DOHH2 (cell line): ENCODE measurements around the gene PTPRN2.

Source experiments
- H3F3A ChIP-seq: fragments of 200-600 bp; sonication (generic), shearing (Covaris generic); 2 replicates; pipeline ENCODE4 v1.6.0; 2016; ENCODE audit warnings: antibody characterized with exemption, mild to moderate bottlenecking; ENCODE audit not compliant: control insufficient read depth, insufficient read depth
- H3K27ac ChIP-seq: fragments of 200-600 bp; sonication (generic); 2 replicates; pipeline ENCODE4 v1.5.1; 2014; ENCODE audit warnings: low read depth, mild to moderate bottlenecking, low read length, moderate library complexity
- H3K27me3 ChIP-seq: fragments of 200-600 bp; sonication (generic); 2 replicates; pipeline ENCODE4 v1.6.1; 2014; ENCODE audit warnings: mild to moderate bottlenecking, low read length, mixed read lengths; ENCODE audit not compliant: control insufficient read depth
- H3K36me3 ChIP-seq: fragments of 200-600 bp; sonication (generic); 2 replicates; pipeline ENCODE4 v1.6.1; 2014; ENCODE audit warnings: mild to moderate bottlenecking, low read length, moderate library complexity, mixed read lengths; ENCODE audit not compliant: control insufficient read depth
- H3K4me1 ChIP-seq: fragments of 200-600 bp; sonication (generic); 2 replicates; pipeline ENCODE4 v1.6.1; 2014; ENCODE audit warnings: mild to moderate bottlenecking, low read length, mixed read lengths; ENCODE audit not compliant: control insufficient read depth
- H3K4me2 ChIP-seq: fragments of 200-600 bp; sonication (generic); 2 replicates; pipeline ENCODE4 v1.6.0; 2014; ENCODE audit warnings: mild to moderate bottlenecking, low read length, moderate library complexity
- H3K4me3 ChIP-seq: fragments of 200-600 bp; sonication (generic); 2 replicates; pipeline ENCODE4 v1.5.1; 2014; ENCODE audit warnings: mild to moderate bottlenecking, low read length, mixed read lengths
- H3K79me2 ChIP-seq: fragments of 200-600 bp; sonication (generic); 2 replicates; pipeline ENCODE4 v1.6.1; 2014; ENCODE audit warnings: mild to moderate bottlenecking, low read length, mixed read lengths; ENCODE audit not compliant: control insufficient read depth
- H3K9me2 ChIP-seq: fragments of 200-600 bp; sonication (generic); replicated peaks from 2 replicates; pipeline ENCODE4 v1.6.1; 2014; ENCODE audit warnings: mild to moderate bottlenecking, low read length, mixed read lengths; ENCODE audit not compliant: control insufficient read depth
- H3K9me3 ChIP-seq: fragments of 200-600 bp; sonication (generic); 2 replicates; pipeline ENCODE4 v1.6.1; 2014; ENCODE audit warnings: antibody characterized with exemption, low read length, mixed read lengths; ENCODE audit not compliant: control insufficient read depth, insufficient read depth
- H4K20me1 ChIP-seq: fragments of 200-600 bp; sonication (generic); 2 replicates; pipeline ENCODE4 v1.6.0; 2014; ENCODE audit warnings: low read depth, mild to moderate bottlenecking, antibody characterized with exemption, low read length, moderate library complexity; ENCODE audit not compliant: control insufficient read depth, insufficient read depth
- CTCF ChIP-seq: fragments of 200-600 bp; sonication (generic); IDR thresholded peaks from one replicate; pipeline ENCODE4 v1.5.1; 2014; ENCODE audit warnings: antibody characterized with exemption, mild to moderate bottlenecking, low read depth, low read length; ENCODE audit not compliant: poor library complexity, severe bottlenecking
- EZH2phosphoT487 ChIP-seq: fragments of 200-600 bp; sonication (generic); IDR thresholded peaks from 2 replicates; pipeline ENCODE4 v1.6.1; 2017; ENCODE audit warnings: borderline replicate concordance, mild to moderate bottlenecking, antibody characterized with exemption, low read length, moderate library complexity, mixed read lengths

PTPRN2 gene

GRCh38 chr7:158302274-158303070 lies 285.2 kb downstream of the PTPRN2 start:
- H3K27me3 ChIP-seq: no peaks in the 10 kb centered on the region
- H3K36me3 ChIP-seq: no peaks in the 10 kb centered on the region
- no peaks in the 10 kb centered on the region for H3K9me2 ChIP-seq
- TF ChIP-seq CTCF: no peak
- TF ChIP-seq EZH2phosphoT487: no peak
- no peak overlapping the region for H3K4me2 ChIP-seq
- H3K79me2 ChIP-seq: no peaks in the 10 kb centered on the region
- no peaks in the 10 kb centered on the region for H4K20me1 ChIP-seq
- no peaks in the 10 kb centered on the region for H3K4me1 ChIP-seq
- no peak overlapping the region for H3K4me3 ChIP-seq
- no peak overlapping the region for H3K27ac ChIP-seq
- H3K9me3 ChIP-seq: no peaks in the 10 kb centered on the region
- H3F3A ChIP-seq: no peaks in the 10 kb centered on the region

- Histone ChIP-seq H3K4me2 (no peak overlapping the region), H3F3A (no peaks in the 10 kb centered on the region), H3K27ac (no peak overlapping the region), H3K4me3 (no peak overlapping the region), H3K36me3 (no peaks in the 10 kb centered on the region), H3K9me2 (no peaks in the 10 kb centered on the region), H3K9me3 (no peaks in the 10 kb centered on the region; the same call in 1 of the 2 replicates), H3K4me1 (no peaks in the 10 kb centered on the region), H4K20me1 (no peaks in the 10 kb centered on the region), H3K27me3 (no peaks in the 10 kb centered on the region), H3K79me2 (no peaks in the 10 kb centered on the region)
- no peak for TF ChIP-seq EZH2phosphoT487
These were observed 286.4 kb downstream of the PTPRN2 start for GRCh38 chr7:158301207-158301606.

DNA sequence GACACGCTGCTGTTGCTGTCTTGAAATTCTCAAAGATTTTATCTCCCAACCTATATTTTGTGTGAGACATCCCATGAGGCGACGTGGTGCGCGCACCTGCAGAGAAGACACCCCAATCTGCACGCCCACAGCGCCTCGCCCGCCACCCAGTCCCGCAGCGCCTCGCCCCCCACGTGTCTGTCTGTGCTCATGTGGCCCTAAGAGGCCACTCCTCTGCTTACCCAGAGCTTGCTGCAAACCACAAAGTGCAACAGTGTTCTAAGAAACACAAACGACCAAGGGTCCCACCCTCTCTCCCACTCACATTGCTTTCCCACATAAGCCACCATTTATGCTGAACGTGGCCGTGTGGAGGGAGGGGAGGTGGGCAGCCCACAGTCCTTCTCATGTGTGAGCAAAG lies 287.2 kb downstream of the PTPRN2 start:
- H3K36me3 ChIP-seq: no peaks in the 10 kb centered on the region
- no peak overlapping the region for H3K4me2 ChIP-seq
- H4K20me1 ChIP-seq: no peaks in the 10 kb centered on the region
- TF ChIP-seq CTCF: no peak
- no peak for TF ChIP-seq EZH2phosphoT487
- H3K27ac ChIP-seq: no peak overlapping the region
- H3K4me3 ChIP-seq: no peak overlapping the region
- no peaks in the 10 kb centered on the region for H3F3A ChIP-seq
- no peaks in the 10 kb centered on the region for H3K4me1 ChIP-seq
- no peaks in the 10 kb centered on the region for H3K9me2 ChIP-seq
- H3K79me2 ChIP-seq: no peaks in the 10 kb centered on the region
- no peaks in the 10 kb centered on the region for H3K27me3 ChIP-seq
- H3K9me3 ChIP-seq: no peaks in the 10 kb centered on the region; the same call in 1 of the 2 replicates

DNA sequence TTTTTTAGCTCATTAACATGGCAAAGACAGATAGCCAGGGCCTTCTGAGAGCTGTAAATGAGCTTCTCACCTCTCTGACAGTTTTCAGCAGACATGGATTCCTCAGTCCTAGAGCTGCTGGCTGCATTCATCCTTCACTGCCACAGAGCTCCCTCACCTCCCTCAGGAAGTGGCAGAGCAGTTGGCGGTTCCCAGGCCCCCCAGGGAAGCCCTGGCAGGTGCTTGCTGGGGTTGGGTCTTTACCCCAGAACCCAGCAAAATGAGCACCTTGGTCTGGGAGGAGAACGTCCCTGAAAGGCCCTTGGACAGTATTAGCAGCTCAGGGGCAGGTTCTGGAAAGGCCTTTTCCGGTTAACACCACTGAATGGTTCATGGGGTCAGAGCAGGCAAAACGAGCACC lies 288.0 kb downstream of the PTPRN2 start:
- Histone ChIP-seq H3K27me3 (no peaks in the 10 kb centered on the region), H3F3A (no peaks in the 10 kb centered on the region), H3K9me2 (no peaks in the 10 kb centered on the region), H3K4me1 (no peaks in the 10 kb centered on the region), H4K20me1 (no peaks in the 10 kb centered on the region), H3K4me3 (no peak overlapping the region), H3K27ac (no peak overlapping the region), H3K9me3 (no peaks in the 10 kb centered on the region; the same call in 1 of the 2 replicates), H3K79me2 (no peaks in the 10 kb centered on the region), H3K4me2 (no peak overlapping the region), H3K36me3 (no peaks in the 10 kb centered on the region)
- TF ChIP-seq CTCF (no peak), EZH2phosphoT487 (no peak)
